T-helper 2 cell treated with Interferon-gamma antibody and Interleukin-4, amounts not matched to agents 100 ng/mL and 5 ng/mL, for 36 hours (primary cell): ENCODE data around the gene PTTG1IP2. TPM values are rescaled to one million over a fixed set of nuclear protein-coding genes. Genes with fewer than 3 reads are reported as not detected.

ENCODE experiments used
- intact Hi-C: fragments of 100-400 bp; cut with micrococcal nuclease; formaldehyde crosslinking; loops from one replicate; pipeline ENCODE4 v1.15.1; 2023
- total RNA-seq: library from RNA; stranded (reverse); gene quantifications from 2 replicates; pipeline ENCODE4 v1.2.3, GENCODE V29; 2022

The PTTG1IP2 gene
- total RNA-seq, 1 donor from 2014 or later, result not detected

DNA sequence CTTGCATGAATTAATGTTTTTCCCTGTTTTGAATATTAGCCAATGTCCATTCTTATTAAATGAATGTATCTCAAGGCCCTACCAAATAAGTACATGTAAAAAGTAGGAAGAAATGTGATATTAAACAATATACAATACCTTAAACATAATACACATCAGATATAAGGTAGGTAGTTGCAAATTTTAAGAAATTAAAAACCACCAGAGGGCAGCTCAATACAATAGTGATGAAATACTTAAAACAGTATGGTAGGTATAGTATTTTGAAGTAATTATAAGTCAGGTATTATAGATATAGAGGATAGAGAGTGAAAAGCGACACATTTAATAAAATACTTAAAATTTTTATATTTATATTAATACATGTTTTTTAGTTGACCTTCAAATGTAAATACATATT, 83.1 kb downstream of the PTTG1IP2 start:
- intact Hi-C loops, result no loop called here

GRCh38 chr7:90560730-90561129, 91.3 kb downstream of the PTTG1IP2 start:
- intact Hi-C loops, result no loop called here

Other genes starting within 250 kb of the PTTG1IP2 start
- not detected in 2 replicates for gene CFAP69, start 224.5 kb upstream of the PTTG1IP2 start, total RNA-seq
- not detected in 2 replicates for gene FAM237B, start 148.3 kb upstream of the PTTG1IP2 start, total RNA-seq
- 25.3 and 27.3 TPM in 2 replicates for gene GTPBP10, start 122.9 kb upstream of the PTTG1IP2 start, total RNA-seq
- 2.5 and 2.6 TPM in 2 replicates for gene CLDN12, start 66.2 kb upstream of the PTTG1IP2 start, total RNA-seq
- 0.09 and 0.18 TPM in 2 replicates for gene CDK14, start 126.7 kb downstream of the PTTG1IP2 start, total RNA-seq